Stimulated activated CD4-positive, alpha-beta T cell treated with anti-CD3 and anti-CD28 coated beads, Interleukin-12 subunit alpha, Interleukin-12 subunit beta, amount 100 ng/mL, for 48 hours (primary cell): ENCODE data around the gene CNIH4.
"Not testable (repeated sequence)": the region's sequence is repeated elsewhere in the genome, so short reads cannot be mapped to it uniquely, and the experiment has no call there.

Experiments
- DNase-seq, 3 donors: peaks; one replicate each; pipeline ENCODE4 v3.0.0-alpha.2; 2020; ENCODE audit warnings: low read depth in 2 of 3, low spot score in 1 of 3

Gene CNIH4

DNA sequence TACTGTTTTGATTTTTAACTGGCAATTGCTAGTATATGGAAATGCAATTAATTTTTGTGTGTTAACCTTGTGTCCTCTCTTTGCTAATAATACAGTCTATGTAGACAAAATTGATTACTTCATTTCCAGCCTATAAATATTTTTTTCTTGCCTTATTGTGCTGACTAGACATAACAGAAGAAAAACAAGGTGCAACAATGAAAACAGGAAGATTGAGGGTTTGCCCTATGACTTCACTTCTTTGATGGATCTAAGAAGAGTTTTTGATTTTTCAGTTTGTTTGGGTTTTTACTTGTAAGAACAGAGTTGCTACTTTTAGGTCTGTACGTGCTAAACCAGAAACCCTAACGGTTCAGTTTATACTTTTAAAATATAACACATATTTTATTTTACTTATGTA lies 8.5 kb upstream of the CNIH4 start:
- no peak for DNase-seq

DNA sequence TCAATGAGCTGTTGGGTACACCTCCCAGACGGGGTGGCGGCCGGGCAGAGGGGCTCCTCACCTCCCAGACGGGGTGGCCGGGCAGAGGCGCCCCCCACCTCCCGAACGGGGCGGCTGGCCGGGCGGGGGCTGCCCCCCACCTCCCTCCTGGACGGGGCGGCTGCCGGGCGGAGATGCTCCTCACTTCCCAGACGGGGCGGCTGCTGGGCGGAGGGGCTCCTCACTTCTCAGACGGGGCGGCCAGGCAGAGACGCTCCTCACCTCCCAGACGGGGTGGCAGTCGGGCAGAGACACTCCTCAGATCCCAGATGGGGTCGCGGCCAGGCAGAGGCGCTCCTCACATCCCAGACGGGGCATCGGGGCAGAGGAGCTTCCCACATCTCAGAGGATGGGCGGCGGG lies 7.0 kb upstream of the CNIH4 start:
- not testable (repeated sequence) for DNase-seq

DNA sequence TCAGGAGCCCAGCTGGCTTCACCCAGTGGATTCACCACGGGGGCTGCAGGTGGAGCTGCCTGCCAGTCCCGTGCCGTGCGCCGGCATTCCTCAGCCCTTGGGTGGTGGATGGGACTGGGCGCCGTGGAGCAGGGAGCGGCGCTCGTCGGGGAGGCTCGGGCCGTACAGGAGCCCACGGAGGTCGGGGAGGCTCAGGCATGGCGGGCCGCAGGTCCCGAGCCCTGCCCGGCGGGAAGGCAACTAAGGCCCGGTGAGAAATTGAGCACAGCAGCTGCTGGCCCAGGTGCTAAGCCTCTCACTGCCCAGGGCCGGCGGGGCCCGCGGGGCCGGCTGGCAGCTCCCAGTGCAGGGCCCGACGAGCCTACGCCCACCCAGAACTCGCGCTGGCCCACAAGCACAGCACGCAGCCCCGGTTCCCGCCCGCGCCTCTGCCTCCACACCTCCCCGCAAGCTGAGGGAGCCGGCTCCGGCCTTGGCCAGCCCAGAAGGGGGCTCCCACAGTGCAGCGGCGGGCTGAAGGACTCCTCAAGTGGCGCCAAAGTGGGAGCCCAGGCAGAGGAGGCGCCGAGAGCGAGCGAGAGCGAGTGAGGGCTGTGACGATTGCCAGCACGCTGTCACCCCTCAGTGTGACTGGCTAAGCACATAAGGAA lies 4.1 kb upstream of the CNIH4 start:
- DNase-seq: not testable (repeated sequence)

DNA sequence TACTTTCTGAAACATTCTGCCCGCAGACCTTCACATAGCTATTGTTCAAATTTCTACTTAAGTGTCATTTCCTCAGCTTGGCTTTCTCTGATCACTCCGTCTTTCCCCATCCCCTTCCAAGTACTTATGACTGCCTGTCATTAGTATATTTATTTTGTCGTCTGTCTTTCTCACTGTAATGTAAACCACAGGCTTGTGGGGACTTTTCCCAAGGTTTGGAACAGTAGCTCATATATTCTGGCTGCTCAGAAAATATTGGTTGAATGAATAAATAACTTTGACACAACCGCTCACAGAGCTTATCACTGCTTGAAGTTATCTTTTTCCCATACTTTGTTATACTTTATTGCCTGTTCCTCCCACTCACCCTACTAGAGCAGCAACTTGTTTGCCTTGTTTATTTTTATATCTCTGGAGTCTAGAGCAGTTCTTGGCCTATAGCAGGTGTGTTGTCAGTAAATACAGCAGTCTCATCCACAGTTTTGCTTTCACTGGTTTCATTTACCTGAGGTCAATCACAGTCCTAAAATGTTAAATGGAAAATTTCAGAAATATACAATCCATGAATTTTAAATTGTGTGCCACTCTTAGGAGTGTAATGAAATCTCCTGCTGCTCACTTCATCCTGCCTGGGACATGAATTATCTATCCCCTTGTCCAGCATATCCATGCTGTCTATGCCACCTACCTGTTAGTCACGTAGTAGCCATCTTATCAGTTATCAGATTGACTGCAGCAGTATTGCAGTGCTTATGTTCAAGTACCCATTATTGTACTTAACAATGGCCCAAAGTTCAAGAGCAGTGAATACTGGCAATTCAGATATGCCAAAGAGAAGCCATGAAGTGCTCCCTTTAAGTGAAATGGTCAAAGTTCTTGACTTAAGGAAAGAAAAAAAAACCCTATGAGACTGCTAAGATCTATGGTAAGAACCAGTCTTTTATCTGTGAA lies 2.4 kb upstream of the CNIH4 start:
- DNase-seq: no peak

DNA sequence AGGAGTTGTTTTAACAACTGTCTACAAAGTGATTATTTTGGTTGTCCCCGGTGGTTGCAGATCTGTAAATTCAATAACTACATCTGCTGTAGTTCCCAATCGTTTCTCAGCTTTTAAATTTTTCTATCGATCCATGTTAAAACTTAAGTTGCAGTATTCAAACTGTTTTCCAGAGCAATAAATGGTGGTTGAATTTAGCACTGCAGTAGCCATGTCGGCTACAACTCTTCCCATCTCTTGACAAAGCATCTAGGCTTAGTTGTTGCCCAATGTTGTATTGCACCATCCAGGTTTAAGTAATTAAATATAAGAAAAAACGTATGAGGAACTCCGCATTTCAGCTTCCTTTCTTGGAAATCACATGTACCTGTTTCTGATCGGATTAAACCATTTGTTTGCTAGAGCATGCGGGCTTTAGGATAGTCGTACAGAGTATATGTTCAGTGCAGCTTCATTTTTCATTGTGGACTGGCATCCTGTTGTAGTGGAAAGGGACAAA lies 996 bp downstream of the CNIH4 start:
- no peak for DNase-seq

DNA sequence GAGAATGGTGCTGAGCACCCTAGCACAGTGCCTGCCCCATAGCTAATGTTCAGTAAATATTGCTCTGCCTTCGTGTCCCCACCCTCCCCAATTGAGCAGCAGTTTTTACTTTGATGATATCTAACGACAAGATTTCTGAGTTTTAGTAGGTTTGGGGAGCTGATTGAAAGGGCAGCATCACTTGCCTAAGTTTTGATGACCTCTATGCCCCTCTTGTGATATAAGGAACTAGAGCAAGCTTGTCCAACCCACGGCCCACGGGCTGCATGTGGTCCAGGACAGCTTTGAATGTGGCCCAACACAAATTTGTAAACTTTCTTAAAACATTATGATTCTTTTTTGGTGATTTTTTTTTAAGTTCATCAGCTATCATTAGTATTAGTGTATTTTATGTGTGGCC lies 1.6 kb downstream of the CNIH4 start:
- DNase-seq: no peak

DNA sequence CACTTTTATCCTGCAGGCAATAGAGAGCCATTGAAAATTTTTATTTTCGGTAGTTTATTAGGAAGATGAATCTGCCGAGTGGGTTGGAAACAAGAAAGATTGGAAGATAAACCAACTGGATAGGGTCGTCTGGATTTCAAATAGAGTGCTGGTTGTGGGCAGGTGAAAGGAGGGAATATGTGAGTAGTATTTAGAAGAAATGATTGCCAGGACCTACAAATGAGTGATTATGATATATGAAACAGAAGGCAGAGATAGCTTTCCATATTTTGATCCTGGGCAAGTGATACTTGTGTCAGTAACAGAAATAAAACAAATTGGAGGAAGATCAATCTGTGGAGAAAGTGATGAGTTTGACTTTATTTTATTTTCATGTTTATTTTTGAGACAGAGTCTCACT lies 2.5 kb downstream of the CNIH4 start:
- DNase-seq: no peak

DNA sequence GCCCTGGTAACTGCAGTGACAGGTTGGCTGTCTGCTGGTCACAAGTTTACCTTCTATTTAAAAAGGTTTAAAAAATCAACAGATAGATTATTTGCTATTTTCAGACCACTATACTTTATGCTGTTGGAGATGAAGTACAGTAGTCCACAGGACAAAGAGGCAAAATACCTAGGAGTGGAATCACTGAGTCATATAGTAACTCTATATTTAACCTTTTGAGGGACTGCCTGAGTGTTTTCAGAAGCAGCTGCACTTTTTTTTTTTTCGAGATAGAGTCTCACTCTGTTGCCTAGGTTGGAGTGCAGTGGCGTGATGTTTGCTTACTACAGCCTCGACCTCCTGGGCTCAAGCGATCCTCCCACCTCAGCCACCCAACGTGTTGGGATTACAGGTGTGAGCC lies 11.7 kb downstream of the CNIH4 start:
- no peak for DNase-seq

DNA sequence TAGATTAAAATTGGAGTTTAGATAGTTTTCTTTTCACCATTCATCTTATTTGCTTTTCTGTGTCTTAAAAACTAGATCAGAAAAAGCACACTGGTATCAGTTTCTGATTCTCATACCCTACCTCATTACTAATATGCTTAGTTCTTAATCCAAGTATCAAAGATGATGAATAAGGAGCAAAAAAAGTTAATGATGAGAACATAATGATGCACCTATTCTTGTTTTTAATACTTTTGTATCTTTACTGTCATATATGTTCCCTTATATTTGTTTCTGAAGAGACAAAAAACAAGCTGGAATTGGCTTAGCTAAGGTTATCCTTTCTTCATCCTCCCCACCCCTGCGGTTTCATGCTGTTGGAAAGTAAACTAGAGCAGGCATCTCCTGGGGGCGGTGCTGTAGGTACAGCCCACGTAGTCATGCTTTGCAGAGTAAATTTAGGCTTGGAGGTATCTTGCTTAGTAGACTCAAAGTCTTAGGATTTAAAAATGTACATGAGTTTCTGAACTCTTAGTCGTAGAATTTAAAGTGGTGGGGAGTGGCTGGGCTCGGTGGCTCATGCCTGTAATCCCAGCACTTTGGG lies 16.4 kb downstream of the CNIH4 start:
- DNase-seq: no peak

DNA sequence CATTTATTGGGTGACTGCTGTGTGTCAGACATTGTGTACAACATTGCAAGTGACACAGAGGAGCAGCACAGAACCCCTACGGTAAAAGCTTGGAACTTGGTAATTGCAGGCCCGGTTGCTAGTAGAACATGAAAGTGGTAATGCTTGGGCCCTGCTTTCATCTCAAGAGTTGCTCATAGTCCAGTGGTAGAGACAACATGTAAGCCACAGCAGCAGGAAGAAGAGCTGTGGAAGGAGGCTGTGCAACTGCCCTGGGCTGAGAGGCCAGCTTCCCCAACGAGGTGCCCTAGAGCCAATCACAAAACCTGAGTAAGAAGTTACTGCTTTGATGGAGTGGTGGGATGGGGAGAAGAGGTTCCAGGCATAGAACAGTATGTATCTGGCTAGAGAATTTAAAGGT lies 18.4 kb downstream of the CNIH4 start:
- no peak for DNase-seq

DNA sequence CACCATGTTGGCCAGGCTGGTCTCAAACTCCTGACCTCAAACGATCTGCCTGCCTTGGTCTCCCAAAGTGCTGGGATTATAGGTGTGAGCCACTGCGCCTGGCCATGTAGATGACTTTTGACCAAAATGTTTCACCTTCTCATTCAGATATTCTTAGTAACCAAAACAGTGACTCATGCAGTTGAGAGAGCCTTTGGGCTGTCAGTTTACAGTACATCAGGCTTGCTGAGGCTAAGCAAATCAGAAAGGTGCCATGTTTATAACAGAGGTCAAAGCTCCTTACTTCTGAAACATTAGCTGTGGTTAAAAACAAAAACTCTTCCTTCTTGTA lies 21.0 kb downstream of the CNIH4 start:
- DNase-seq: peak in 1 of 3 donors; percentile 28

DNA sequence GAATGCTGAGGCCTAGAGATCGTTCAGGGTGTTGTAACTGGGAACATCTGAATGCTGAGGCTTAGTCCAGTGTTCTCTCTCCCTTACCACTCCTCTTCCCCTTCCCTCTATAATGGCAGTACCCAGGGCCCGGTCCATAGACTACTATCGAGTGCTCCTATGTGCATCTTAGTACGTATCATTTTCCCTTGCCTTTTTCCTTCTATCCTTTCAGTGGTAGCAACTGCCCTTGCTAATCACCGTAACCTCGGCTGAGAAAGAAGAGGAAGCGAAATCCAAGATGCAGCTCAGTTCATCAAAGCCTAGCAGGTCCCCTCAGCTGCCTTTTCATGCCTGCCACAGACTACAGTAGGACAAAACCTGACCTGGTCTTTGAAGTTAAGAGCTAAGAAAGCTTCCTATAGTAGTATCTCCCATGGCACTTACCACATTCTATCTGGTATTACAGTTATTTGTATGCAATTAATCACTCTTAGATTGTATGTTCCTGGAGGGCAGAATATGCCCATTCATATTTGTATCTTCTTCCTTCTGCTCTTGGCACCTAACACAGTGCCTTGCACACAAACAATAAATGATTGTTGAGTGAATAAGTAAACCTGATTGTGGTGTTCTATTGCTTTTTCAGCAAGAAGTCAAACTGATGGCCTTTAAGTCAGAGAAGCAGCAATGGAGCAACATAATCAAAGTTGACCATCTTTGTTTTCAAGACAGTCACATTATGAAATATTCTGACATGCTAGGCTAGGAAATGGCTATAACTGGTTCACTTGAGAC lies 22.4 kb downstream of the CNIH4 start:
- no peak for DNase-seq

DNA sequence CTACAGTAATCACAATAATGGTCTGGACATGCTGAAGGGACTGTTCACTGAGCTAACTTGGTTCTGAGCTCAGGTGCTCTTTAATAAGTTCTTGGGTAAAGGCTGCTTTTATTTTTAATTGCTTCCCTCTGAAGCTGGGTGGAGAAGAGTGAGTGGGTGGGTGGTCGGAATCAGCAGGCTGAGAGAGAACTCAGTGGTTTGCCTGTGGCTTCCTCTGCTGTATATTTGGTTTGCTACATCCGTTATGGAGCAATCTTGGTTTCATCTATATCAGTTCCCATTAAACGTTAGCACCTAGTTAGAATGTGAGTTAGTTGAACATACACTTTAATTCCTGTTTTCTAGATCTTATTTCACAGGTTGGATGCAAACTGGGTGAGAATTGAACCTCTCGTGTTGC lies 23.3 kb downstream of the CNIH4 start:
- DNase-seq: peak; percentile 39 to 45 (median 45)

DNA sequence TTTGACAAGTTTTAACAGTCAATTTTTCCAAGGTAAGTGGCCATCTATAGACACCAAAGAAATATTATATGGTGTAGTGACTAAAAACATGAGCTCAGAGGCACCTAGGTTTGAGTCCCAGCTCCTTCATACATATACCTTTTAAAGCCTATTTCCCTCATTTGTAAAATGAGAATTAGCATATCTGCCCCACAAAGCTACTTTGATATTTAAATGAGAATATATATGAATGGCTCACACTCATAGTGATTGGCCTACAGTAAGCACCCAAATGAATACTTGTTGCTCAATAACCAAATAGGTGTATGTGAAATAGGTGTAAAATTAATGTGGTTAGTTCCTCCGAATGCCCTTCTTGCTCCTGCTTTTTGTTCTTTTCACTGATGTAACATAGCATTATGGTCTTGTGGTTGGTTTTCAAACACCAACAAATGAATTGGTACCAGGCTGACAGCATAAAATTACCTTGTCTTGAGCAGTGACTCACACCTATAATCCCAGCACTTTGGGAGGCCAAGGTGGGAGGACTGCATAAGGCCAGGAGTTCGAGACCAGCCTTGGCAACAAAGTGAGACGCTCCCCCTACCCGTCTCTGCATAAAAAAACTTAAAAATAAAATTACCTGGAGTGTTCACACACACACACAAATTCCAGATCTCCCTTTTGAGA lies 25.3 kb downstream of the CNIH4 start:
- DNase-seq: no peak

DNA sequence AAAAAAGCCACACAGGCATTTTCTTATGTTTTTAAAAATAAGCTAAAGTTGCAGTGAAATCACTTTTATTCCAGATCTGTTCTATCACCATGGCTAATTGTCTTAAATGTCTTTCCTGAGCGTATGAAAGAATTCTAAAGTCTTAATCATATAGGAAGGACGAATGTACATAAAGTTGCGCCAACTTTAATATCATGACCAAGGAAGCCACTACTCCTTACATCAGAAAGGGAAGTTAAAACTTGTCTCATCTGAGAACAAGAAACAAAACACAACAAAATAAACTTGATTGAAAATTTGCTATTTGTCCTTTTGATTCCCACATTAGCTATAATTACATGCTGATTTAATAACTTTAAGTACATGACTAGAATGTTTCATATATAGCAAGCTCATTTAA lies 26.5 kb downstream of the CNIH4 start:
- no peak for DNase-seq

DNA sequence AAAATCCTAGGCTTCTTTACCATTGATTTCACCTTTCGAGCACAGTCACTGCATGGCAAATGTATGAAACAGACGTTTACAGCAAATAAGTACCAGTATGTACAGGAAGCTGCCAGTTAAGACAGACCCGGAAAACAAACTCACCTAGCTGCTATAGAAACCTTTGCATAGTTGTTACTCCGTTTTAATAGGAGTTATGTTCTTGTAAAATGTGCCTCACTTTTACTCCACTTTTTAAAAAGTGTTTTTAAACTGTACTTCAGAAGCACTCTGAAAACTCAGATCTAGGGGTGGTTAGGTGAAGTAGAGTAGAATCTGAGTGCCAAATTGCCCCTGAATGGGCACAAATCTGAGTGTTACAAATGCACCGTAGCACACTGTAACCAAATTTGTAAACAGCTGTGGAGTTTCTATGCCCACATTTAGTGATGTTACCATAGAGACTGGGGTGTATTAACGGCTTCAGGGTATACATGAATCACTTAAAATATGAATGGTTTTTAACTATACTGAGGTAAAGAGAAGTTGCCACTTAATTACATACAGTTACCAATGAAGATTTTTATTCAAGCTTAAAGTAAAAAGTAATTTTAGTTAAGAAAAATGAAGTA lies 30.7 kb downstream of the CNIH4 start:
- no peak for DNase-seq

DNA sequence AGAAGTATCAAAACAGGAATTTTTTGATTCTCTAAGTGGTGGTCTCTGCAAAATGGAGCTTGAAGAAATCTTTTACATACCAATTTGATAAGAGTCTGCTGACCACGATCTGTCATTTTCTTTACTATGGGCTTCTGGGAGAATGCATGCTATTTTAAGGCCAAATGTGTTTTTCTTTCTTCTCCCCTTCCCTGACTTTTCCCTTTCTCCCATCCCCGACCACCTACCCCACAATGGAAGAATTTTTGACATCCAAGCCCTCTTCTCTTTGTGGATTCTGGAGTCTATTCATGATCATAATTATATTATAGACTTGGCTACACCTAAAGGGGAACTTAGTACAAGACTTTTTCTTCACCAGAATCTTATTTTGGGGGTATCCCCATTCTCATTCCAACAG lies 31.3 kb downstream of the CNIH4 start:
- DNase-seq: no peak

DNA sequence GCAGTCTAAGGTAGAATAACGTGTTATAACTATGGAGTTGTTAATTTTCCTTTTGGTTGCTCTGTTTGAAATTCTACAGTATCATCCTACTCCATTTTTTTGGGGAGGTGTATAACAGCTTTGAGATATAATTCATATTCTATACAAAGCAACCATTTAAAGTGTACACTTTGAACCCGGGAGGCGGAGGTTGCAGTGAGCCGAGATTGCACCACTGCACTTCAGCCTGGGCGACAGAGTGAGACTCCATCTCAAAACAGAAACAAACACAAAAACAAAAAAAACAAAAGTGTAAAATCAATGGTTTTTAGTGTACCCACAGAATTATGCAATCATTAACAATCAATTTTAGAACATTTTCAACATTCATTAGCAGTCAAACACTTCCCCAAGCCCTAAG lies 33.8 kb downstream of the CNIH4 start:
- no peak for DNase-seq

DNA sequence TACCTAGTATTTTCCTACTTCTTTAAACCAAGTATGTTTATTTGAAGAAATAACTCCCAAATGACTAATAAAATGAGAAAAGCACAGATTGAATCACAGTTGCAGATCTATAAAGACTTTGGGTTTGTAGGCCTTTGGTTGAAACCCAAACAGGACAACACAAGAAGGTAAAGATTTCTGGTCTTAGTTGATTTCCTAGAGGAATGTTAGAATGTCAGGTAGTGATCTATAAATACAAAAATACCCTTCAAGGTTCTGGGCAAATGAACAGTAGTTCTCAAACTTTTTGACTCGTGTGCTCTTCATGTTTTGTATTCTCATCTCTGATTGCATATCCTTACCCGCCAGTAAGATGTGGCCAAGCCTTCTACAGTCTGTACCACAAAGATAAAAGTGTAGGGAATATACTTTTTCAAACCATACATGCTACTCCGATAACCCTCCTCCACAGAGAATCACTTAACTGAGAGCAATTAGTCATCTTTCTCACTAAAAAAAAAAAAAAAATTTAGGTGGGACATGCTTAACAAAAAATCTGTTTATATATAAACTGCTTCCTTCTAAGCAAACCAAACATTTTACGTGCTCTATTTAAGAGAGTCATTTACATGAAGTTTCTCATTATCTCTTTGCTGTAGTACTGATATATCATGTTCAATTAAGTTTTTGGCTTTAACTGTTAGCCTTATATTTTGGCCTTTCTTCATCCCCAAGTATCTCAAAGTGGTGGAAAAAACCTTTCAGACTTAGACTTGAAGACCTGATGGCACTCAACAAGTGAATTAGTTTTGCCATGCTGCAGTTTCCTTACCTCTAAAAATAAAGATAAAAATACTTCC lies 36.0 kb downstream of the CNIH4 start:
- no peak for DNase-seq

DNA sequence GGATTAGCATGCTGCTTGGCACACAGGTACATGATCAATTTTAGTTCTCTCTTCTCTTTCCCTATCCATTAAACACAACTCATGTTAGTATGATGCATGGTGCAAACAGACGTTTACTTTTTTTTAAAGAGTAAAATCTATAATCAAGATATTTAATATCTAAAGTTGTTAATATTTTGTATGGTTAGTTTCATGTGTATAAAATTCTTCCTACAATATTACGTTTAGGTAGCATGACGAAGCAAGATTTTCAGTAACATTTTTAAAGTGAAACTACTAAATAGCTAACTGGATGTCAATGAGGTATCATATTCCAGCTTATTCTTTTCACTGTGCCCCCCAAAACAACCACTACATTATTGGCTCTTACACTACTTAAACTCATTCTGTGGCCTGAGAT lies 36.6 kb downstream of the CNIH4 start:
- no peak for DNase-seq
